OCI-LY7 (cell line): ENCODE results near the gene ROCK2.

Source experiments
- EZH2phosphoT487 ChIP-seq: fragments of 200-600 bp; sonication (generic); IDR thresholded peaks from 2 replicates; pipeline ENCODE4 v1.6.1; 2018; ENCODE audit warnings: low read depth, borderline replicate concordance, mild to moderate bottlenecking, mixed run types, antibody characterized with exemption, low read length, moderate library complexity, mixed read lengths
- TF ChIP-seq, protein P1 (sequence below): fragments of 200-600 bp; sonication (generic); conservative IDR thresholded peaks from 2 replicates; pipeline ENCODE4 v1.5.1; 2014; ENCODE audit warnings: mild to moderate bottlenecking, antibody characterized with exemption, low read length, moderate library complexity, mixed read lengths

DNA sequence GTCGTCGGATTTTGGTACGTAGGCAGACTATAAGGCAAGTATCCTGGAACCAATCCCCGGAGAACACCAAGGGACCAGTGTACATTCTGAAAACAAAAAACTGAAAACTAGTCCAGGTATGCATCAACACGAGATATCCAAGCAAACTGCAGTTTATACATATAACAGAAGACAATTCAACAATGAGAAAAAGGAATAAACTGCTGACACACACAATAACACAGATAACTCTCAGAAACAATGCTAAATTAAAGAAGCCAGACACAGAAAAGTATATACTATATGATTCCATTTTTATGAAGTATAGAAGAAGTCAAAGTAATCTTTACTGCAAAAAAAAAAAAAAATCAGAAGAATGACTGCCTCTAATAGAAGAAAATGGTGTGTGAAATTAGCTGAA, 5.9 kb downstream of the ROCK2 start:
- TF ChIP-seq, protein P1, sequence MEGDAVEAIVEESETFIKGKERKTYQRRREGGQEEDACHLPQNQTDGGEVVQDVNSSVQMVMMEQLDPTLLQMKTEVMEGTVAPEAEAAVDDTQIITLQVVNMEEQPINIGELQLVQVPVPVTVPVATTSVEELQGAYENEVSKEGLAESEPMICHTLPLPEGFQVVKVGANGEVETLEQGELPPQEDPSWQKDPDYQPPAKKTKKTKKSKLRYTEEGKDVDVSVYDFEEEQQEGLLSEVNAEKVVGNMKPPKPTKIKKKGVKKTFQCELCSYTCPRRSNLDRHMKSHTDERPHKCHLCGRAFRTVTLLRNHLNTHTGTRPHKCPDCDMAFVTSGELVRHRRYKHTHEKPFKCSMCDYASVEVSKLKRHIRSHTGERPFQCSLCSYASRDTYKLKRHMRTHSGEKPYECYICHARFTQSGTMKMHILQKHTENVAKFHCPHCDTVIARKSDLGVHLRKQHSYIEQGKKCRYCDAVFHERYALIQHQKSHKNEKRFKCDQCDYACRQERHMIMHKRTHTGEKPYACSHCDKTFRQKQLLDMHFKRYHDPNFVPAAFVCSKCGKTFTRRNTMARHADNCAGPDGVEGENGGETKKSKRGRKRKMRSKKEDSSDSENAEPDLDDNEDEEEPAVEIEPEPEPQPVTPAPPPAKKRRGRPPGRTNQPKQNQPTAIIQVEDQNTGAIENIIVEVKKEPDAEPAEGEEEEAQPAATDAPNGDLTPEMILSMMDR: no peak
- no peak for TF ChIP-seq EZH2phosphoT487
